ENCODE data around the gene PCDHGC4. TPM values are rescaled to one million over a fixed set of nuclear protein-coding genes. Genes with fewer than 3 reads are reported as not detected.
A peak's percentile ranks its signal among the peaks of the same experiment; 100 is the strongest.

The PCDHGC4 gene
- total and polyA plus RNA-seq, 4 donors = 20.0 to 91.8 (median 77.8) TPM

- Histone ChIP-seq H3K27me3 (ENCODE audit: control insufficient read depth, insufficient read depth, low read length) (no peaks in the 10 kb centered on the region), H3K4me1 (ENCODE audit: control insufficient read depth, insufficient read depth, low read length) (peaks cover 91% of the 10 kb centered on the region), H3K36me3 (ENCODE audit: control insufficient read depth, insufficient read depth, low read length) (peaks cover 55% of the 10 kb centered on the region), H3K9me3 (ENCODE audit: control insufficient read depth, insufficient read depth, low read length) (no peaks in the 10 kb centered on the region), H3K27ac (ENCODE audit: low read depth, low read length) (peak within 1 kb of the TSS; percentile 72), H3K4me3 (ENCODE audit: low read depth, low read length) (no peak within 1 kb of the TSS)
- peak in 2 of 6 donors; percentile 67 to 70 for DNase-seq (ENCODE audit: low read depth in 4 of 6, low spot score in 6 of 6)
- WGBS (ENCODE audit: insufficient coverage) = 17% methylated on average over 12 of the region's 14 CpGs
These were observed 4.0 kb downstream of the PCDHGC4 start, which contains the start of gene PCDHGC5 for GRCh38 chr5:141488591-141489561. Gene PCDHGC5, plus strand, starts transcription at chr5:141489081. Its CDS starts 160 bp downstream, at chr5:141489241.

- peaks cover 58% of the 10 kb centered on the region for H3K36me3 ChIP-seq (ENCODE audit: control insufficient read depth, insufficient read depth, low read length)
- 79% methylated on average over 7 of the region's 10 CpGs for WGBS (ENCODE audit: insufficient coverage)
These were observed 5.0 kb downstream of the PCDHGC4 start for GRCh38 chr5:141489841-141490240.

DNA sequence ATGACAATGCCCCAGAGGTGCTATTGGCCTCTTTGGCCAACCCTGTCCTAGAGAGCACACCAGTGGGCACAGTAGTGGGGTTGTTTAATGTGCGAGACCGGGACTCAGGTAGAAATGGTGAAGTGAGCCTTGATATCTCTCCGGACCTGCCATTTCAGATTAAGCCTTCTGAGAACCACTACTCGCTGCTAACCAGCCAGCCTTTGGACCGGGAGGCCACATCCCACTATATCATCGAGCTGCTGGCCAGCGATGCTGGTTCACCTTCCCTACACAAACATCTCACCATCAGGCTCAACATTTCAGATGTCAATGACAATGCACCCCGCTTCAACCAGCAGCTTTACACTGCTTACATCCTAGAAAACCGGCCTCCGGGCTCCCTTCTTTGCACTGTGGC lies 5.4 kb downstream of the PCDHGC4 start:
- no peaks in the 10 kb centered on the region for H3K27me3 ChIP-seq (ENCODE audit: control insufficient read depth, insufficient read depth, low read length)
- peaks cover 95% of the 10 kb centered on the region for H3K4me1 ChIP-seq (ENCODE audit: control insufficient read depth, insufficient read depth, low read length)
- no peak overlapping the region for H3K4me3 ChIP-seq (ENCODE audit: low read depth, low read length)
- H3K9me3 ChIP-seq (ENCODE audit: control insufficient read depth, insufficient read depth, low read length) = no peaks in the 10 kb centered on the region
- peak overlapping the region; percentile 72 for H3K27ac ChIP-seq (ENCODE audit: low read depth, low read length)
- H3K36me3 ChIP-seq (ENCODE audit: control insufficient read depth, insufficient read depth, low read length) = peaks cover 63% of the 10 kb centered on the region
- WGBS (ENCODE audit: insufficient coverage) = 73% methylated on average over 8 of the region's 10 CpGs
- no peak for DNase-seq (ENCODE audit: low read depth in 4 of 6, low spot score in 6 of 6)

More at GRCh38 chr5:141489841-141490240, 5.0 kb downstream of the PCDHGC4 start:
- Histone ChIP-seq H3K9me3 (ENCODE audit: control insufficient read depth, insufficient read depth, low read length) (no peaks in the 10 kb centered on the region), H3K27ac (ENCODE audit: low read depth, low read length) (peak overlapping the region; percentile 72), H3K4me3 (ENCODE audit: low read depth, low read length) (no peak overlapping the region), H3K27me3 (ENCODE audit: control insufficient read depth, insufficient read depth, low read length) (no peaks in the 10 kb centered on the region), H3K4me1 (ENCODE audit: control insufficient read depth, insufficient read depth, low read length) (peaks cover 95% of the 10 kb centered on the region)
- DNase-seq (ENCODE audit: low read depth in 4 of 6, low spot score in 6 of 6) = no peak

DNA sequence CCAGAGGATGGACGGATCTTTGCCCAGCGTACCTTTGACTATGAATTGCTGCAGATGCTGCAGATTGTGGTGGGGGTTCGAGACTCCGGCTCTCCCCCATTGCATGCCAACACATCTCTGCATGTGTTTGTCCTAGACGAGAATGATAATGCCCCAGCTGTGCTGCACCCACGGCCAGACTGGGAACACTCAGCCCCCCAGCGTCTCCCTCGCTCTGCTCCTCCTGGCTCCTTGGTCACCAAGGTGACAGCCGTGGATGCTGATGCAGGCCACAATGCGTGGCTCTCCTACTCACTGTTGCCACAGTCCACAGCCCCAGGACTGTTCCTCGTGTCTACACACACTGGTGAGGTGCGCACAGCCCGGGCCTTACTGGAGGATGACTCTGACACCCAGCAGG lies 5.9 kb downstream of the PCDHGC4 start:
- H3K27ac ChIP-seq (ENCODE audit: low read depth, low read length) = peak overlapping the region; percentile 42

DNA sequence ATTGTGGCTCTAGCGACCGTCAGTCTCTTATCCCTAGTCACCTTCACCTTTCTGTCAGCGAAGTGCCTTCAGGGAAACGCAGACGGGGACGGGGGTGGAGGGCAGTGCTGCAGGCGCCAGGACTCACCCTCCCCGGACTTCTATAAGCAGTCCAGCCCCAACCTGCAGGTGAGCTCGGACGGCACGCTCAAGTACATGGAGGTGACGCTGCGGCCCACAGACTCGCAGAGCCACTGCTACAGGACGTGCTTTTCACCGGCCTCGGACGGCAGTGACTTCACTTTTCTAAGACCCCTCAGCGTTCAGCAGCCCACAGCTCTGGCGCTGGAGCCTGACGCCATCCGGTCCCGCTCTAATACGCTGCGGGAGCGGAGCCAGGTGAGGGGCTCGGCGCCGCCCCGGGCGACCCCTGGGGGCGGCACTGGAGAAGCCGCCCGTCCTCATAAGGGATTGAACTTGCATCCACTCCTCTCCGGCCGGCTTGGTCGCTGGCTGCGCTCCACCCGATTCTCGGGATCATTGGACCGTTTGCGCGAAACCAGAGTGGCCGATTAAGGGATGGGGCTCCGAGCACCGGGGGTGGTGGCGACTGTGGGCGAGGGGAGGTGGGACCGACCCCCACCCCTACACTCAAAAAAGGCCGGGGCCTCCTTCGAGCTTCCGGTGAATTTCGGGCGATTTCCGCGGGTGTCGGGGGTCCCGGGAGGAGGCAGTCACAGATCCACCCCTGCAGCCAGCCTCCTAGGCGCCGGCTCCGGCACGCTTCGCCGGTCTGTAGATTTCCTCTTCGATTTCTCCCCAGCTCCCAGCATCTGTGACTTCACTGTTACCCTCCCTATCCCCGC lies 6.7 kb downstream of the PCDHGC4 start:
- Histone ChIP-seq H3K27ac (ENCODE audit: low read depth, low read length) (peak overlapping the region; percentile 67), H3K36me3 (ENCODE audit: control insufficient read depth, insufficient read depth, low read length) (peaks cover 56% of the 10 kb centered on the region), H3K9me3 (ENCODE audit: control insufficient read depth, insufficient read depth, low read length) (no peaks in the 10 kb centered on the region), H3K4me1 (ENCODE audit: control insufficient read depth, insufficient read depth, low read length) (peaks cover 94% of the 10 kb centered on the region), H3K4me3 (ENCODE audit: low read depth, low read length) (no peak overlapping the region), H3K27me3 (ENCODE audit: control insufficient read depth, insufficient read depth, low read length) (no peaks in the 10 kb centered on the region)
- 28% methylated on average over 53 of the region's 66 CpGs for WGBS (ENCODE audit: insufficient coverage)
- peak in 1 of 6 donors; percentile 36 for DNase-seq (ENCODE audit: low read depth in 4 of 6, low spot score in 6 of 6)

More for the DNA sequence above, 5.9 kb downstream of the PCDHGC4 start:
- peaks cover 94% of the 10 kb centered on the region for H3K4me1 ChIP-seq (ENCODE audit: control insufficient read depth, insufficient read depth, low read length)
- 38% methylated on average over 9 of the region's 13 CpGs for WGBS (ENCODE audit: insufficient coverage)
- peaks cover 63% of the 10 kb centered on the region for H3K36me3 ChIP-seq (ENCODE audit: control insufficient read depth, insufficient read depth, low read length)
- DNase-seq (ENCODE audit: low read depth in 4 of 6, low spot score in 6 of 6) = no peak
- no peak overlapping the region for H3K4me3 ChIP-seq (ENCODE audit: low read depth, low read length)
- no peaks in the 10 kb centered on the region for H3K27me3 ChIP-seq (ENCODE audit: control insufficient read depth, insufficient read depth, low read length)
- no peaks in the 10 kb centered on the region for H3K9me3 ChIP-seq (ENCODE audit: control insufficient read depth, insufficient read depth, low read length)

- no peak overlapping the region for H3K4me3 ChIP-seq (ENCODE audit: low read depth, low read length)
- 19% methylated on average over 68 of the region's 68 CpGs for WGBS (ENCODE audit: insufficient coverage)
- peak overlapping the region; percentile 94 for H3K27ac ChIP-seq (ENCODE audit: low read depth, low read length)
- DNase-seq (ENCODE audit: low read depth in 4 of 6, low spot score in 6 of 6) = peak in 2 of 6 donors; percentile 50 to 59
- peaks cover 53% of the 10 kb centered on the region for H3K36me3 ChIP-seq (ENCODE audit: control insufficient read depth, insufficient read depth, low read length)
- H3K27me3 ChIP-seq (ENCODE audit: control insufficient read depth, insufficient read depth, low read length) = no peaks in the 10 kb centered on the region
- peaks cover 93% of the 10 kb centered on the region for H3K4me1 ChIP-seq (ENCODE audit: control insufficient read depth, insufficient read depth, low read length)
- no peaks in the 10 kb centered on the region for H3K9me3 ChIP-seq (ENCODE audit: control insufficient read depth, insufficient read depth, low read length)
These were observed 7.5 kb downstream of the PCDHGC4 start for GRCh38 chr5:141492168-141492885.

DNA sequence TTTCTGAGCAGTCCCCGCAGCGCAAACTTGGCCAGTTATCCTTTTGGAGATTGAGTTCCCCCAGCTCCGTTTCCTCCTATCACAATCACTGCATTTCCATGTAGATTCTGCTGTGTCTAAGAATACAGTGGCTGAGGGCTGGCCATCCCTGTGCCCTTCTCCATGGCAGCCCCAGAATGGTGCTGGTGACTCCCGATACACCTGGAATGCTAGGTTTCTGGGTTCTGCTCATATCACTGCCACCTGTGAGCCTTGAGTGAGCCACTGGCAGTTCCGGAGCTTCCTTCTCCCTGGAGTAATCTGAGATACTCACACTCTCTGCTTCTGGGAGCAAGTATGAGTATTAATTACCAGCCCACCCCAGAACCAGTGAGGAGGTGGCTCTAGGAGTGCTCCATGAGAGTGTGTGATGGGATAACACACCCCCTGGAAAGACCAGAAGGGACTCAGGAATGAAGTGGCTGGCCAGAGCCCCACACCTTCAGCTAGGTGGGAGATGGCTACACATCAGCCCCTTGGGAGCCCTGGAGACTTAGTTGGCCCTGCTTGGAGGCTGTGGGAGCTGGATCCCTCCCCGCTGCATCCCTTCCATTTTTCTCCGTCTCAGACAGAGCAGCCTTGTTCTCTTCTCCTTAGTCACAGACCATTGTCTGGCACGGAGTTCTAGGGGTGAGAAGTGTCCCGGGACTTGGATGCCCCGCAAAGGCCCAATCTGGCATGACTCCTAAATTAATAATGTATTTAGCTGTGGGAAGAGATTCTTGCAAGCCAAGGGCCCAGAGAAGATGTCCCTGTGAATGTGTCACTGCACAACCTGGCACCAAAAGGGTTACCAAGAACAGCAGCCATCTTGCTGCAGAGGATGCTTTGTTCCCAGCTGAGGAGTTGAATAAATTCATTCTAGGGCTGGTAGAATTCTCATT lies 8.9 kb downstream of the PCDHGC4 start:
- Histone ChIP-seq H3K36me3 (ENCODE audit: control insufficient read depth, insufficient read depth, low read length) (peaks cover 63% of the 10 kb centered on the region), H3K9me3 (ENCODE audit: control insufficient read depth, insufficient read depth, low read length) (no peaks in the 10 kb centered on the region), H3K27ac (ENCODE audit: low read depth, low read length) (peak overlapping the region; percentile 94), H3K4me3 (ENCODE audit: low read depth, low read length) (peak overlapping the region; percentile 26), H3K4me1 (ENCODE audit: control insufficient read depth, insufficient read depth, low read length) (peaks cover 81% of the 10 kb centered on the region), H3K27me3 (ENCODE audit: control insufficient read depth, insufficient read depth, low read length) (no peaks in the 10 kb centered on the region)
- peak in 3 of 6 donors; percentile 71 to 94 (median 93) for DNase-seq (ENCODE audit: low read depth in 4 of 6, low spot score in 6 of 6)
- WGBS (ENCODE audit: insufficient coverage) = 14% methylated on average over 3 of the region's 10 CpGs

DNA sequence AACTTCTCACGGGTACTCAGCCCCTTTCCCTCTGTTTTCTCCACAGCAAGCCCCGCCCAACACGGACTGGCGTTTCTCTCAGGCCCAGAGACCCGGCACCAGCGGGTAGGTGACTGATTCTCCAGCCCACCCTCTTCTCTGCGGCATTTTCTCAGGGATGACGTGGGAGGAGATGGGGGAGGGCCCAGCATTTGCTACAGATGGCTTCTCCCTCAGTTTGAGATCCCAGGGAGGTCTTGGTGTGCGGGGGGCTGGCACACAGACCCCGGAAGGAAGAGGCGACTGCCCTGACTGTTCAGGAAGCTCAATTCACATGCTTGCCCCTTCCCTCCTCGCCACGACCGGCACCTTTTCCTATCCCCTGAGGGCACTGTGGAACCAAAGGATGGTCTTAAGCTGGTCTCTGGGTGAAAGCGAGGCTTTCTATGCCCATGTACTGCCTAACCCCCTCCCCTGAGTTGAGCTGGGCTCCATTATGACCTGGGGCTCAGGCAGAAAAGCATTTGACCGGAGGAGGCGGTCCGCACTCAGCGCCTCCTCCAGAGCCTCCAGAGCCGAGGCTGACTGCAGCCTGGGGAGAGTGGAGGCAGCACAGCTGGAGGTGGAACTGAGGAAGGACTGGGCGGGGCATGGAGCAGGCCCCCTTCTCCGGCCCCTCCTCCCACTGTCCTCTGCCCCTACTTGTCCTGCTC lies 10.1 kb downstream of the PCDHGC4 start:
- DNase-seq (ENCODE audit: low read depth in 4 of 6, low spot score in 6 of 6) = peak in 3 of 6 donors; percentile 63 to 97 (median 91)
- H3K4me3 ChIP-seq (ENCODE audit: low read depth, low read length) = peak overlapping the region; percentile 26
- H3K27ac ChIP-seq (ENCODE audit: low read depth, low read length) = peak overlapping the region; percentile 94
- H3K4me1 ChIP-seq (ENCODE audit: control insufficient read depth, insufficient read depth, low read length) = peaks cover 70% of the 10 kb centered on the region
- peaks cover 62% of the 10 kb centered on the region for H3K36me3 ChIP-seq (ENCODE audit: control insufficient read depth, insufficient read depth, low read length)
- H3K27me3 ChIP-seq (ENCODE audit: control insufficient read depth, insufficient read depth, low read length) = no peaks in the 10 kb centered on the region
- 8% methylated on average over 14 of the region's 22 CpGs for WGBS (ENCODE audit: insufficient coverage)
- no peaks in the 10 kb centered on the region for H3K9me3 ChIP-seq (ENCODE audit: control insufficient read depth, insufficient read depth, low read length)

Data from spinal cord (tissue), 10 donors.